OCI-LY1 (cell line): Measurements from ENCODE around the gene MAP4K3.

Source experiments
- EZH2 ChIP-seq: fragments of 200-600 bp; sonication (generic), shearing (Covaris generic); IDR thresholded peaks from 2 replicates; pipeline ENCODE4 v1.8.0; 2017; ENCODE audit warnings: borderline replicate concordance, mixed run types, mild to moderate bottlenecking, antibody characterized with exemption, low read length, moderate library complexity, mixed read lengths
- TF ChIP-seq, protein P1 (sequence below): fragments of 200-600 bp; sonication (generic), shearing (Covaris generic); IDR thresholded peaks from 2 replicates; pipeline ENCODE4 v1.5.1; 2017; ENCODE audit warnings: mild to moderate bottlenecking, antibody characterized with exemption, low read length, moderate library complexity, mixed read lengths

DNA sequence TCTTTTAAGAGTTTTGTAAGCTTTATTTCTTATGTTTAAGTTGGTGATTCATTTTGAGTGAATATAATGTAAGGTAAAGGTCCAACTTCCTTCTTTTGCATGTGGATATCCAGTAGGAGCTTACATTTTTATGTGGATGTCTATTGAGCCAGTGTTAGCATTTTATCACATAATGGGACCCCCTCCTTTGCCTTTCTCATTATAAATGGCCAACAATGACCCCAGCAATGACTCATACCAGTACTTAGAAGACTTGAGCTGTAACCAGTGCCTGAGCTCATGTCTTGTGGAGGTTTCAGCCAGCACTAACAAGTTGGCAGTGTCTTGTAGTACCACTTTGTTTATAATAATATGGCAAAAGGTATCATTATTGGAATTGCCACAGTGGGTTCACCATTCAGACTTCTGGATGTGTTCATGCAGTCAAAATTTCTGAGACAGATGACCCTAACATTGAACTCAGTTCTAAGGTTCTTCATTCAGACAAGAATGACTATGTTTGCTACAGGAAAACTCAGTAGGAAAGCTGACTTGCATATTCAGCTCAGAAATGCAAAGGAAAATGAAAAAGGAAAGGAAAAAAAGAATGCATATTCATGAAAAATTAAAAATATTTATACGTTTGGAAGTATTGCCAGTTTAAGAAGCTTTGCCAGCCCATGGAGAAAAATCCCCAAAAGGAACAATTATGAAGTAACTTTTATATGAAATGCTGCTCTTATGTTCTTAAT is 234.3 kb downstream of the MAP4K3 start:
- TF ChIP-seq, protein P1, sequence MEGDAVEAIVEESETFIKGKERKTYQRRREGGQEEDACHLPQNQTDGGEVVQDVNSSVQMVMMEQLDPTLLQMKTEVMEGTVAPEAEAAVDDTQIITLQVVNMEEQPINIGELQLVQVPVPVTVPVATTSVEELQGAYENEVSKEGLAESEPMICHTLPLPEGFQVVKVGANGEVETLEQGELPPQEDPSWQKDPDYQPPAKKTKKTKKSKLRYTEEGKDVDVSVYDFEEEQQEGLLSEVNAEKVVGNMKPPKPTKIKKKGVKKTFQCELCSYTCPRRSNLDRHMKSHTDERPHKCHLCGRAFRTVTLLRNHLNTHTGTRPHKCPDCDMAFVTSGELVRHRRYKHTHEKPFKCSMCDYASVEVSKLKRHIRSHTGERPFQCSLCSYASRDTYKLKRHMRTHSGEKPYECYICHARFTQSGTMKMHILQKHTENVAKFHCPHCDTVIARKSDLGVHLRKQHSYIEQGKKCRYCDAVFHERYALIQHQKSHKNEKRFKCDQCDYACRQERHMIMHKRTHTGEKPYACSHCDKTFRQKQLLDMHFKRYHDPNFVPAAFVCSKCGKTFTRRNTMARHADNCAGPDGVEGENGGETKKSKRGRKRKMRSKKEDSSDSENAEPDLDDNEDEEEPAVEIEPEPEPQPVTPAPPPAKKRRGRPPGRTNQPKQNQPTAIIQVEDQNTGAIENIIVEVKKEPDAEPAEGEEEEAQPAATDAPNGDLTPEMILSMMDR = no peak
- TF ChIP-seq EZH2 = no peak
